GM19023 (cell line): ENCODE results near the gene XYLT1.
"Not testable (repeated sequence)": the region's sequence is repeated elsewhere in the genome, so short reads cannot be mapped to it uniquely, and the experiment has no call there.

ENCODE experiments used
- ATAC-seq: cut with Tn5 transposase; IDR thresholded peaks from one replicate; pipeline ENCODE4 v1.9.1; 2021; ENCODE audit warnings: mild to moderate bottlenecking, moderate library complexity; ENCODE audit not compliant: unreplicated experiment

The XYLT1 gene

DNA sequence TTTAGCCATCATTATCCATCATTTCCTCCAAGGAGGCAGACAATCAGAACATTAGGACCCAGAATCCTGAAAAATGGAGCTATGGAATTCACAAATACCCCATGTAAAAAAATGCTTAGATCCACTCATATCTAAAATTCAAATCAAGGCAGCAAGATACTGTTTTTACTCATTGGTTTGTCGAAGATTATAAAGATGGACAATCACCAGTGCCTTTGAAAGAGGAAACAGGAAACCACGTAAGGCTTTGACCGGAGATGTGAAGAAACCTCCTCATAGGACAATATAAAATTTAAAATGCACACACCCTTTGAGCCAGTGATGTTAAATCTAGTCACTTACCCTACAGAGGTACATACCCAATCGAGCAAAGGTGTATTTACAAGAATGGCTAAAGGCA, 130.0 kb downstream of the XYLT1 start:
- no peak for ATAC-seq

GRCh38 chr16:17339764-17340541, 130.8 kb downstream of the XYLT1 start:
- no peak for ATAC-seq

DNA sequence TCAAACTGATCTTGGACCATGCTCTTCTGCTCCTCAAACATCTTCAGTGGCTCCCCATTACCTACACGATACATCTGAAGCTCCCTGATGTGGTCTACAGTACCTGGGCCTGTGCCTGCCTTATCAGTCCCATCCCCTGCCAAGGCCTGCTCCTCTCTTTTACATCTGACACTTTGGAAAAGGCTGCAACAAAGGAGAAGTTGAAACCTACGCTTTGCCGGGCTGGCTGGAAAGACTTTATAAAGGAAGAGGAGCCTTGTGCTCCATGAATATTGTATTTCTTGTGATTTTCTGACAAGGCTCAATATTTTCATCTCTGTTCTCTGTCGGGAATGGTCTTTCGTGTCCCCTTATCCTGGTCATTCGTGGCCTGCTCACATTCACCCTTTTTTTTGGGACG, 132.5 kb downstream of the XYLT1 start:
- no peak for ATAC-seq

DNA sequence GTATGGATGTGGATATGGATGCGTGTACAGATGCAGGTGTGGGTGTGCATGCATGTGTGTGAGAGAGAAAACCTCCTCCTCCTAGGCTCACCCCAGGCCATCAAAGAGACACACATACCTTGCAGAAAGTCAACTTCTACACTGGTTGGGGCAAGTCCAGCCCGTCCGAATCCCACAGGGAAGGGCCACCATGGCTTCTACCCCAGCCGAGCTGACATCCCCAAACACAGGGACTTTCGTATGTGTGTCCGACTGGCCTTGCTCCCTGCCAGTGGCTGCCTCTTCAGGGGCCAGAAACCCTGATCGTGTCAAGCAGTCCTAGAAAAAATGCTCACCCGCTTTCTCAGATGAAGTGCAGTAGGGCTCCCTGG, 134.2 kb downstream of the XYLT1 start:
- no peak for ATAC-seq

DNA sequence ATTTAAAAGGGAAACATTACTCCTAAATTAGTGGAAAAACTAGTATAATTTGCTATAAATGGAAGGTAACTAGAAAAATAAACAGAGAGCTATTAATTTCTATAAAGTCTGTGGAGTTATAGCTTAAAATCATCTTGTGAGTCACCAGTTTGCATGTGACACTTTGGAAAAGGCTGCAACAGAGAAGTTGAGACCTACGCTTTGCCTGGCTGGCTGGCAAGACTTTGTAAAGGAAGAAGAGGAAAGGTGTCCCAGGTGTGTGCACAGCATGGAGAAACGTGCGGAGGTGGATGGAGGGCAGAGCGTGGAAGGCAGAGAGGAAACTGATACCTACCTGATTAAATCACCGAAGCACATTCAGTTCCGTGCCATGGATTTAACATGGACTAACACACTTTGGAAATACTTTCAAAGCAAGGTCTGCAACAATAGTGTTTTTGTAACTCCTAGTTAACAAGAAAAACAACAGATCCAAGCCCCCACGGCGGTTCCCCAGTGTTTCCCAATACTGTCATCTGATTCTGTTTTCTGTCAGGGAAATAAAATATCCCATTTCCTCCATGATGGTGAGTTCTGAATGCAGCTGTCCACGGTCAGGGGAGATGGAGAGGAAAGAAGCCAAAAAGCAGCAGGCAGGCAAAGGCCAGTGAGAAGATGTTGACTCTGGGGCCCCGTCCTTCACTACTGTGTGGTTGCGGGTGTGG, 134.8 kb downstream of the XYLT1 start:
- no peak for ATAC-seq

DNA sequence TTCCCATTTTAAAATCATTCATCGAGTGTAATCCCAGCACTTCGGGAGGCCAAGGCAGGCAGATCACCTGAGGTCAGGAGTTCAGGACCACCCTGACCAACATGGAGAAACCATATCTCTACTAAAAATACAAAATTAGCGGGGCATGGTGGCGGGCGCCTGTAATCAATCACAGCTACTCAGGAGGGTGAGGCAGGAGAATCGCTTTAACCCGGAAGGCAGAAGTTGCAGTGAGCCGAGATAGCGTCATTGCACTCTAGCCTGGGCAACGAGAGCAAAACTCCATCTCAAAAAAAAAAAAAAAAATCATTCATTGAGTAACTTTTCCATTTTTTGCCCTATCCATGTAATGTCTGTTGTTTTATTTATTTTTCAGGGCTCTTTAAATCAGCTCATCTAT, 135.4 kb downstream of the XYLT1 start:
- ATAC-seq, result not testable (repeated sequence)

DNA sequence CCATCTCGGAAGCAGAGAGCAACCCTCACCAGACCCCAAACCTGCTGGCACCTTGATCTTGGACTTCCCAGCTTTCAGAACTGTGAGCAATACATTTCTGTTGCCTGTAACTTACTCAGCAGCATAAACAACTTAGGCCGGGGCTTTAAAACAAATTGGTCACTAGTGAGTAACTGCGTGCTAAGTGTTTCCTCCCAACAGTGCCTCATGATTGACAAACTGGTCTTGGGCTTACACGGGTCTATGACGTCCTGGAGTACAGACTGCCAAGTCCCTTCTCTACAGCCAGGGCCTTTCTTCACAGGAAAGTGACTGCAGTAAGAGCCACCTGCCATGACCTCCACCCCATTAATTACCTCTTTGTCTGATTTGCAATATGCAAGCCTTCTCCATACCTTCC, 136.7 kb downstream of the XYLT1 start:
- ATAC-seq, result no peak

DNA sequence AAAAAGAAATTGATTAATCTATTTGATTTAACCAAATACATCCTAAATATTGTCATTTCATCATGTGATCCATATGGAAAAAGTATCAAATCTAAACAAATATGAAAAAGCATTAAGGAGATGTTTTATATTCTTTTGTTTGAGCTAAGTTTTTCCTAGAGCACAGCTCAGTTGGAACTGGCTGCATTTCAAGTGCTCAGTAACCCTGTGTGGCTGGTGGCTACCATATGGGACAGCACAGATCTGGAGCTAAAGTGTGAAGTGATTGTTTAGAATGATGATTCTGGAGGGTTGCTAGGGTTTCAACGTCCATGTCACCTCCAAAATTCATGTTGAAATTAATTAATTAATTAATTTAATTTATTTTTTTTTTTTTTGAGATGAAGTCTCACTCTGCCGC, 137.5 kb downstream of the XYLT1 start:
- no peak for ATAC-seq

- ATAC-seq, result no peak
Observed at GRCh38 chr16:17331991-17332390, 138.8 kb downstream of the XYLT1 start.

DNA sequence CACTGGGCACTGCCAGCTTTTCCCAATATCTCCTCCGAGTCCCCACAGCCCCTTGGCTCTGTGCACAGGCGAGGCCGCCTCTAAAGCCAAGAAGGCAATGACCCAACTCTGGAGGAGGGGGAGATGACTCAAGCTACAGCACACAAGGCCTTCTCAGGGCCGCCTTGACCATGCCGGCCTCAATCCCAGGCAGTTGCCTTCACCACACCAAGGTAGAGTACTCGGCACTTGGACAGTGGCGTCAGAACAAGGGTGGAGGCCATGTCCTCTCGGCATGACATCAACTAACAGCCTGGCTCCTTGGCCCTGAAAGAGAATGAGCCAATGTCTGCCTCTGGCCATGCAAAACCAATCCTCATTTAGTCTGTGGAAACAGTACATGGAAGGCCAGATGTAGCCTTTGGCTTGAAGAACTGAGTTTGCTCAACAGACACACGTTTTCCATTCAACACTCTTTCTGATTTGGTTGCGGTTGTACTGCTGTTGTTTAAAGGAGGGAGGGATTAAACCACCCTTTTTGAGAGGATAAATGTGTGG, 139.6 kb downstream of the XYLT1 start:
- ATAC-seq, result no peak

DNA sequence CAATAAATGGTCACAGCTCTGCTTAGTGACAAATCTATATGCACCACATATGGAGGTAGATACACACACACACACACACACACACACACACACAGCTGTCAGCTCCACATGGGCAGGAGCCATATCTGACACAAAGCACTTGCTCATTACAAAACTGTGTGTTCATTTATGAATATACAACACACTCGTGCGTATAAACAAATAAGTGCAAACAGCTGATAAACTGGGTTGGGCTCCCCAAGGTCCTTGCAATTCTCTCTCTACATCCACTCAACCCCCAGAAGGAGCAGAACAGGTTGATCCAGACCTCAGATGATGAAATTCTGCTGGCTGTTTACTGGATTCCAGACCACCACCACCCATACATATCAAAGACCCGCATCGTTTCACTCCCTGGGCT, 140.7 kb downstream of the XYLT1 start:
- no peak for ATAC-seq

DNA sequence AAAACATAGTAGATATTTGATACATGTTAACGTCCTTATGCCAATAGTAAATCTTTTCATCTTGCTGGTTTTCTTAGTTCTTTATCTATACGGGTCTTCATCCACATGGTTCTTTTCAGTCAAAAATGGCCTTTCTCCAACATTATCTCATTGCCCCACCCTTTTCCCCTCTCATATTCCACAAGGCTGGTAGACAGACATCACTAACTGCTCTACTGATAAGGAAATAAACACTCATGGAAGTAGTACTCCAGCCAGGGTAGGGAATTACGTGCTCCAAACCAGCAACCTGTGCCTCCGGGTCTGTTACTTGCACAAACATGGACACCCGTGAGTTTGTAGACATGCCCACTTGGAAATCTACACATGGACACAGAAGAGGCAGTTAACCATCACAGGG, 141.4 kb downstream of the XYLT1 start:
- ATAC-seq, result no peak

GRCh38 chr16:17328932-17329331, 141.8 kb downstream of the XYLT1 start:
- no peak for ATAC-seq

GRCh38 chr16:17327664-17328335, 143.0 kb downstream of the XYLT1 start:
- no peak for ATAC-seq

DNA sequence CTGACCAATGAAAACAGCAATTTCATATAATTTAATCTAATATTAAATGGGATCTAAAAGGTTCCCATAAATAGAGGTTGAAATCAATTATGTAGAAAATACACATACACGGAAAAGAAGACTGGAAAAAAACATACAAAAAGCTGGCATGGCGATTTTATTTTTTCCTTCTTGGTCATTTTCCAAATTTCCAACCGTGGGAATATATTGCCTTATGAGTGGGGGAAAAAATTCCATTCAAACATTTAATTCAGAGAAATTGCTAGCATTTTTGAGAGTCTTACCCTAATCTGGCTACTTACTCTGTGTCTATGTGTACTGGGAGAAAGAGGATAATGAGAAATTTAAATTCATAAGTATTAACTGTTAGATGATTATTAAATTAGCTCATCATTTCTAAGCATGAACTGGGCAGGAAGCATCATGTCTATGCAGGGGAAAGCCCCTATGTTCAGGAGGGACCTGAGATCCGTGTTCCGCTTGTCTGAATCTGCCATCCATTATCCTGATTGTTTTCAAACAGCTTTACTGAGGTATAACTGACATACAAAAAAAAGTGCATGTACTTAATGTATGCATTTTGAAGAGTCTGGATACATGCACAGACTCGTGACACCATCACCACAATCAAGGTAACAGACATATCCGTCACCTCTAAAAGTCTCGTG, 145.2 kb downstream of the XYLT1 start:
- no peak for ATAC-seq

DNA sequence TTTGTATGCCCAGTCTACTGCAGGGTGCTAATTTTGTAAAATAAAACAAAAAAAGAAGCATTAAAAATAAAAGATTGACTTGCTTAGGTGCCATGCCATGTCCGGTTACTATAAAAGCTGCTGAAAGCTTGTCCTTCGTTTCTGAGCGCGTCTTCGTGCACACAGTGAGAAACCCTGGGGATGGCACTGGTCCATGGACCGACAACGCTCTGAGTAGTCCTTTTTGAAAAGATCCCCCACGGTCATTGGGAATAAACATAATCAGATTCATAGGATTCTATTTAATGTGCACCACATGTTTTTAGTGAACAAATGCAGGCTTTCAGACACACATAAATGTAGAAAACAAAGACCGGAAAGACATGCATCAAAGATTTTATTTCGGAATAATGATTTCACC, 146.3 kb downstream of the XYLT1 start:
- ATAC-seq, result no peak

- ATAC-seq, result no peak
Observed at GRCh38 chr16:17323171-17323570, 147.6 kb downstream of the XYLT1 start.

- no peak for ATAC-seq
Observed at GRCh38 chr16:17321824-17322223, 148.9 kb downstream of the XYLT1 start.

DNA sequence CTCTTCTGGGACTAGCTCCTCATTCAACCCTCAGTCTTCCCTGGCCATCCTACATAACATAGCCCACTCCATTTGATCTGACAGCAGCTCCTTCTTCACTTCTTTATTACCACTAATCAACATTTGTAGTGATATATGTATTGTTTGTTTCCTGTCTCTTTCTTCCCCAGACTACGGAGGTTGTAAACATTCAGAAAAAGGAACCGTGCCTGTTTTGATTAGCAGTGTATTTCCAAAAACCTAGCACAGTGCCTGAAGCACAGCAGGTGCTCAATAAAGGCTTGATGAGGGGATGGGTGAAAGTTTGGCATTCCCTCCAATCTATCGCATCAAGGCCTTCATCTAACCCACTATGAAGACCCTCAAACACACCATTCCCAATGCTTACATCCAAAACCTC, 150.8 kb downstream of the XYLT1 start:
- ATAC-seq, result no peak

GRCh38 chr16:17318238-17318637, 152.5 kb downstream of the XYLT1 start:
- no peak for ATAC-seq

DNA sequence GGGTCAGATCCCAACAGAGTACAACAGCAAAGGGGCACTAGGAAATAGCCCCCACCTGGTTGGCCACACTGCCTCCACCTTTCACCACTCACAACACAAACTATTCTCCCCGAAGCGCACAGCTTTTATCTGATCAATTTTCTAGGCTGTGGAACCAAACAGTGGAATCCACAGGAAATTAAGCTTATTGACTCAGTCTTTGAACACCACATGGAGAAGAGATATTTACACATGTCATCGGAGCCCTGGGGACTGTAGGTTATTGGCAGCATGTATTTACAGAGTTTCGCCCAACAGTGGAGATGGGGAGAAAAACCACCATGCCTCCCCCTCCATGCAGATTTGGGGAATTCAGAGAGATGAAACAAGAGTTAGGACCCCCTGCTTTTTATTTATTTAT, 154.8 kb downstream of the XYLT1 start:
- ATAC-seq, result no peak
